Putamen (tissue), 1 donor: Measurements from ENCODE around the gene STRBP.
"Not testable (repeated sequence)": the region's sequence is repeated elsewhere in the genome, so short reads cannot be mapped to it uniquely, and the experiment has no call there.

Experiments
- DNase-seq: peaks from one replicate; pipeline ENCODE4 v3.0.0-alpha.2; 2016; ENCODE audit warnings: low spot score

STRBP gene

DNA sequence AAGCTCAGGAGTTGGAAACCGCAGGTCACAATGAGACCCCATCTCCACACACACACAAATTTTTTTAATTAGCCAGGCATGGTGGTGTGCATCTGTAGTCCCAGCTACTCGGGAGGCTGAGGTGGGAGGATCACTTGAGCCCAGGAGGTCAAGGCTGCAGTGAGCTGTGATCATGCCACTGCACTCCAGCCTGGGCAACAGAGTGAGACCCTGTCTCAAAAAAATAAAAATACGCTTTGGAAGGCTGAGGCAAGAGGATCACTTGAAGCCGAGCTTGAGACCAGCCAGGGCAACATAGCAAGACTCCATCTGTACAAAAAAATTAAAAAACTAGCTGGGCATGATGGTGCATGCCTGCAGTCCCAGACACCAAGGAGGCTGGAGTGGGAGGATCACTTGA lies 19.2 kb downstream of the STRBP start:
- DNase-seq, result not testable (repeated sequence)

DNA sequence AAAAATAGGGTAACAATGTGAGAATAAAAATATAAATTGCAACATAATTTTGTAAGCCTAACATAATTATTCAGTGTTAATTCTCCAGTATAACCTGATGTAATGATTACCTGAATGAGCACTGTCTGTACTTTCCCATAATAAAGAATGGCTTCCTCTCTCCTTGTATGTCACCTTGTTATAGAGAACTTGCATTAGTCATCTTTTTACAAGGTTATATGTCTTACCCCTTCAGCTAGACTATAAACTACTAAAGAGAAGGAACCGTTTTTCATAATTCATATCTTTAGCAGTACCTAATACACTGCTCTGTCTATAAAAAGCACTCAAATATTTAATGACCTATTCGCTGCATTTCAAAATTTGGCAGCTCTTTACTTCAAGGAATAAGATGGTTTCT lies 19.8 kb downstream of the STRBP start:
- no peak for DNase-seq

DNA sequence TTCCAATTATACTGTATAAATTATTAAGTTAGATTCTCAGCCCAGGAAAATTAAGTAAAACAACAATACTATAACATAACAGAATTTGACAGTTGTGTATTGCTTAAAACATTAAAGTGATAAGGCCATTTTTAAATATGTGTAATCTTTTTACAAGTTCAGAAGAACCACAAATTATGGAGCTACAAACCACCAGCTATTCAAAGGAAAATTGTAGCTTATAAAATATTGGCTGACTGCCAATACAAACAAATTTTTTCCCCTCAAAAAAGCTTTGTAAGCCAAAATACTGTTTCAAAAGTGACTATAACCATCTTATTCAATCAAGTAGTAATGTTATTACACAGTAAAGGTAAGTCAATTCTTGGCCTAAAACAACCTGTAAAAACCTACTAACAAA lies 21.9 kb downstream of the STRBP start:
- DNase-seq, result no peak

DNA sequence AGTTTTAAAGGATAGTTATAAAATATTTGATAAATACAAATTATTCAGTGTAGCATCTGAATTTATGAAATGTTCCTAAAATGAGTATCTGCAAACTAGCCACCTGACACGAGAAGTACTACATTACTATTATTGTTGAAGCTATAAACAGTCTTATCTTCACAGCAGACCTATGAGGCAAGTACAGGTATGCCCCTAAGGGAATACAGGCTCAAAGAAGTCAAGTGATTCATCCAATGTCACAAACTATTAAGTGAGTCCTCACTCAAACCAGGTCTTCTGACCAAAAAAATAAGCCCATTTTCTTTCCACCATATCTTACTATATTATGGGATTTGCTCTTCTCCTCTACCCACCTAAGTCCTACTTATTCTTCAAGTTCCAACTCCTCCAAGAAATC lies 28.7 kb downstream of the STRBP start:
- no peak for DNase-seq

DNA sequence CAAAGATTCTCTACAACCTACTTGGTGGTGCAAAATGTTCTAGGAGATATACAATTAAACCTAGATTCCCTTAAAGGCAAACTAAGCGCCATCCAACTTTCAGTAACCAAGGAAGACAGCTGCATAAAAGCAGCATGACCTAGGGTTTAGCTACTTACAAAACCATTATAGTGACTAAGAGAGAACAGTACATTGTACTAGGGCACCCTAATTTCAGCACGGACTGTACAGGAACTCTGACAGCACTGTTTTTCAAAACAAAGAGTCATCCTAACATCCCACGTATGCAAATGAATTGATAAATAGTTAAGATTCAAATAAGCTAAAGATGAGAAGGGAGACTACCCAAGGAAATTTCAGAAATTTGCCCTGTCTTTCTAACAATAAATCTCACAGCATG lies 30.0 kb downstream of the STRBP start:
- DNase-seq, result no peak

DNA sequence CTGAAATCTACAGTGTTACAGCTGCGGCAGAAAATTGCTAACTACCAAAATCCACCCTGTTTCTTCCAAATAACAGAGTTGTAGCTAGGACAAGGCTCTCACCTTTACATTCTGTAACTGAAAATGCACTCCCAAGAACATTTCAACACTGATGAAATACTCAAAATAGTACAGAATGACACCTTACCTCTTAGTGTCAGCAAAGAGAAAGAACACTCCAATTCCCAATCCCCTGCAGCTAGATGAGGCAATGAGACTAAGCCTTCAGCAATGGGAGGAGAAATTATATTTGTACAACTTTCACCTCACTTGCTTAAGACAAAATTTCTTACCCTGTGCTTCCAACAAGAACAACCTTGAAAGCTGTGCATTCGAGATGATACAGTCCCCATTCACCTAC lies 31.2 kb downstream of the STRBP start:
- DNase-seq, result peak; percentile 33

DNA sequence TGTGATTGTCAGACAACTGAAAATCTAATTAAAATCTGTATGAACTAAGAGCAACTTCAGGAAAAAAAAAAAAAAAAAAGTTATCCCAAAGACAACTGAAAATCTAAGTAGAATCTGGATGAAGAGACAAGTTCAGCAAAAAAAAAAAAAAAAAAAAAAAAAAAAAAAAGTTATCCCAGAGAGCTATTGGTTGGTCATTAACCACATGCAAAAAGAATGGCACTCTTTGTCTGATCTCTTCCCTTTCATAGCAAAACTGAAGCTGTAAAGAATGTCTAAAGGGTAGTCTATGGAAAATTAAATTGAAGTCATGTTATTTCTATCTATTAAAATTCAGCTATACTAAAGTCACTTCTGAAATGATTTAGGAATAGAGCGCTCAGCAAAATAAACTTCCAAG lies 32.9 kb downstream of the STRBP start:
- DNase-seq, result no peak

DNA sequence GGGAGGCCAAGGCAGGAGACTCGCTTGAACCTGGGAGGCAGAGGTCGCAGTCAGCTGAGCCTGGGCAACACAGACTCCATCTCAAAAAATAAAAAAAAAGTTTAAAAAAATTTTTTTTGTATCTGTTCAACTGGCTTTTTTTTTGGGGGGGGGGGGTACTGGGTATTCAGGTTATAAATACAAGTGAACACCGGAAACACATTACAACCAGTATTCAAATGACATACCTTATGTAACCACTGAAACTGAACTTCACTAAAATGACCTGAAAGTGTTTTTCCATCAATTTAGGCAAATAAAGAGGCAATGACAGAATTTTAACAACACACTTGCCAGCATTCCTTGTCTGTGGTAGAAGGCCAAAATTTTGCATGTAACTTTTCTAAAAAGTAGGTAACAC lies 33.5 kb downstream of the STRBP start:
- DNase-seq, result no peak

DNA sequence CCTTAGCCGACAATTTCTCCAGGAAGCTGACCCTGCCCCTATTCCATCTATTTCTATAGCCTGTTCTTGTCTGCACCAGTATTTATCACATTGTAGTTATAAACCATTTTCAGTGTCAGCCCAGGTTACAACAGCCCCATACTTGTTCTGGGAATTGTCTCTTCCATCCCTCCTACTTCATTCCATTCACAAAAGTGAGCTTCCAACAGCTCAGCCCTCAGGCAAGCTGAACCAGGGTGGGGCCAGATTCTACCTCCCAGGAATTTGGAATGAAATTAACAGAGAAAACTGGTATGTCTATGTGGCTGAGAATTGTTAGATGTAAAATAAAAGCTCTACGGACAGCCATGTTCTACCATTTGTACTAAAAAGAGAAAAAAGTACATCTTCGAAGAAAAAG lies 36.1 kb downstream of the STRBP start:
- DNase-seq, result no peak

DNA sequence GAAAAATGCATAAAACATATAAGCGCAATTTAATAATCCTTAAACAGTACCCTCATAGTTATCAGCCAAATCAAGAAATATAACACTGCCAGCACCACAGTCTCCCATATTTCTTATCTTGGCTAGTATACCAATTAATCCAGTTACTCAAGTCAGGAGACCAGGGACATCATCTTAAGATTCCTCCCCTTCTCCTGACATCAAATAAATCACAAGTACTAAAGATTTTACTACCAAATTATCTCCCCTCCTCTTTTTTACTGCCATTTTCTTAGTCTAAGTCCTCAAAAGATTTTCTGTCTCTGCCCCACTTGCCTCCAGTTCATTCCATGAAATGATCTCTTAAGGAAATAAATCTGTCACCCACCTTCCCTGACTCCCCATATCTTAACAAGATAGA lies 37.0 kb downstream of the STRBP start:
- no peak for DNase-seq

DNA sequence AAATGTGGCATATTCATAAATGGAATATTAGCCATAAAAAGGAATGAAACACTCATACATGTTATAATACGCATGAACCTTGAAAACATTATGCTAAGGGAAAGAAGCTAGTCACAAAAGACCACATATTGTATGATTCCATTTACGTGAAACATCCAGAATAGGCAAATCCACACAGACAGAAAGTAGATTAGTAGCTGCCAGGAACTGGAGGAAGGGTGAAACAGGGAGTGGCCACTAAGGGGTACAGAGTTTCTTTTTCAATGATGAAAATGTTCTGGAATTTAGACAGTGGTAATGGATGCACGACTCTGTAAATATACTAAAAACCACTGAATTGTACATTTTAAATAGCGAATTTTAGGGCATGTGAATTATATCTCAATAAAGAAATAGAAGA lies 39.4 kb downstream of the STRBP start:
- DNase-seq, result no peak

DNA sequence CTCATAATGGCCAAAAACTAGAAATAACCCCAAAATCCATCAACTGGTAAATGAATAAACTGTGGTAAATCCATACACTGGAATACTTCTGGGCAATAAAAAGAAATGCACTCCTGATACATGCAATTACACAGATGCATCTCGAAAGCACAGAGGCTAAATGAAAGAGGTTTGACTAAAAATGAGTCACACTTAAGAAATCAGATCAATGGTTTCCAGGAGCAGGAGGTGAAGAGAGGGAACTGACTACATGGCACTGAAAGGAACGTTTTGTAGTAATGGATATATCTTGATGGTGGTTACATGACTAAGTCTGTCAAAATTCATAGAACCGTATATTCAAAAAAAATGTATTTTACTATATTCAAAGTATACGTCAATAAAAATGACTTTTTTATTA lies 42.4 kb downstream of the STRBP start:
- no peak for DNase-seq

DNA sequence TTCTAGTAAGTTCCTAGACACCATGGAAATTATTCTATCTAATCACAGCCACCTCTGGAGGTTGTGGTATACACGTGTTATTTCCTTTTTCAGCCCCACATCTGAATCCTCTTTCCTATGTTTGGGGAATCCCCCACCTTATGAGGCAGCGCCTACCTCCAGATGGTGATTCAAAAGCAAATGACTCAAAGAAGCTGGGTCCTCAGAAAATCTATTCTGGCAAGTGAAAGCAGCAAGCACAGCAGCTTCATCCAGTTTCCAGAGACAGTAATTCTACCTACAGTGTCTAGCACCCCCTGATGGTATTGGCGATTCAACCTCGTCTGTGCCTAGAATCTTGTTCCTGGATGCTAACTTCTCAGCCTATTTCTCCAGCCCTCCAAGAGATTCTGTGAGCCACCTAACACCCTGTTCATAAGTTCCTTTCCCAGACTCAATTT lies 43.0 kb downstream of the STRBP start:
- peak; percentile 26 for DNase-seq

DNA sequence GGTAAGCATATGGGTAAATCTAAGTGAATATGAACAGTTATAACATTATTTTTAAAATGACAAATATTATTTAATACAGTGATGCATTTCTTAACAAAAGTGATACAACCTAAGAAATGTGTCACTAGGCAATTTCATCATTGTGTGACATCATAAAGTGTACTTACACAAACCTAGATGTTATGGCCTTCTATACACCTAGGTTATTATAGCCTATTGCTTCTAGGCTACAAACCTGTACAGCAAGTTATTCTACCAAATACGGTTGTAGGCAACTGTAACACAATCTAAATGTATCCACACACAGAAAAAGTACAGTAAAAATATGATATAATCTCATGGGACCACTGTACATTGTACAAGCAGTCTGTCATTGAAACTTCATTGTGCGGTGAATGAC lies 48.3 kb downstream of the STRBP start:
- DNase-seq, result no peak

DNA sequence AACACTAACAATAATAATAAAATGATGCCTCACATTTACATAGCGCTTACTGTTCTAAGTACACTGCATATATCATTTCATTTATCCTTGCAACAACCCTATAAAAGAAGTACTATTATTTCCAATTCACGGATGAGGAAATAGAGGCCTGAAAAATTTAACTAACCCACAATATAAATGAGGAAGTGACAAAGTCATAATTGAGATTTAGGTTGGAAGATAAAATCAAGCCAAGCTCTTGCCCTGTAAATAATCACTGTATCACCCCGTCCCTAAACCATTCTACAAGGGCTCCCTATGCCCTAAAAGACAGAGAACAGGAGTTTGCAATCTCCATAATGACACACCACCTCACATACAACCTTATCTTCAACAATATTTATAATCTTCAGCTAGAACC lies 49.6 kb downstream of the STRBP start:
- DNase-seq, result no peak

DNA sequence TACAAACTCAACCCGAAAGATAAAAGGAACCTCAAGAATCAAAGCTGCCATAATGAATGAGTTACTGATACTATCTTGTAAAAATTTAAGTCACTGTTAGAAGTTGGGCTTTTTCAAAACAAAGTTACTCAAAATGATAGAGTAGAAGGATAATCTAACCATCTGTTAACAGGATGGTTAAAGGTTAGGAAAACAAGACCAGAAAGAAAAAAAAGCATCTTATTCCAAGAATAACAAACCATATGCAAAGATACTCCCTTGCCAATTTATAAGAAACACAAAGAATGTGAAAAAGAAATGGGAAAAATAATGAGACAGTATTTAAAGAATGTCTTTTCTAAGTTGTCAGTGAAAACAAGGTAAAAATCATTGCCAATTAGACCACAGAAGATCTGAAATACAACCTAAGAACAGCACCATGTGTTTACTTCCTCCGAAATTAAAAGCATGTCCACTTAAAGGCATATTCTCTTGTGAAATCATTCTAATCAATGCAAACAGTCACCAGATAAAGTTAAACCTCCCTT lies 51.2 kb downstream of the STRBP start:
- DNase-seq, result no peak

DNA sequence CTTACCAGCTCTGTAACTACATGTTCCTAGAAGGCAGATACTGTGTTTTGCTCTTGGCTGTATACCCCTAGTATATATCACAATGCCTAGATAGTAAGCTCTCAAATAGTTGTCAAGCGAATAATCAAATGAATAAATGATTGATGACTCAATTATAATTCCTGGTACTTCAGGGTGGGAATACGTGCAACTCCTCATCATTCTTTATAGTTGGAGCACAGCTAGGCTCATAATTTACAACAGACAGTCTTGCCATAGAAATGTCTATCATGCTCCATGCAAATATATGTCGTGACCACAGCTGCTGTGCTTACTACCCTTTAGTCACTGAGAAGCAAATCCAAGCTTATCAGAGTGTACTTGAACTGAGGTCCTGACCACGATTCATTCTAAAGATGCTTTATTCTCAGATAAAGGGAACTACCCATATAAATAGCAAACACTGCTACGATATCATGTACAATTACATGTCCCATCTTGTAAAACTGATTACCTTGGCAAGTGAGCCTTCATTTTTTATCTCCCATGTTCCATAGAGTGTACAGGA lies 52.1 kb downstream of the STRBP start:
- DNase-seq, result no peak

DNA sequence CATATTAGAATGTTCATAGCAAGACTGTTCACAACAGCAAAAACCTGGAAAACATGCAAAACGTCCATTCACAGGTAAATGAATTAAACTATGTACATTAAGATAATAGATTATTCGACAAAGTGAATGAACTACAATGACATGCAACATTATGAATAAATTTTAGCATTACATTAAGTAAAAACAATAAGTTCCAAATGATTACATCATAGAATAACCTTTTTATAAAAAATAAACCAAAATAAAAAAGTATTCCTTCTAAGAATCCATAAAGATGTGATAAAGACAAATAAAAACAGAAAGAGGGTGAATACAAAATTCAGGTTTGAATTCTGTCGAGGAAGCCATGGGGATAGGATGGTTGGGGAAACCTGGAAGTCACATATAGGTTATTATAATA lies 57.3 kb downstream of the STRBP start:
- no peak for DNase-seq

DNA sequence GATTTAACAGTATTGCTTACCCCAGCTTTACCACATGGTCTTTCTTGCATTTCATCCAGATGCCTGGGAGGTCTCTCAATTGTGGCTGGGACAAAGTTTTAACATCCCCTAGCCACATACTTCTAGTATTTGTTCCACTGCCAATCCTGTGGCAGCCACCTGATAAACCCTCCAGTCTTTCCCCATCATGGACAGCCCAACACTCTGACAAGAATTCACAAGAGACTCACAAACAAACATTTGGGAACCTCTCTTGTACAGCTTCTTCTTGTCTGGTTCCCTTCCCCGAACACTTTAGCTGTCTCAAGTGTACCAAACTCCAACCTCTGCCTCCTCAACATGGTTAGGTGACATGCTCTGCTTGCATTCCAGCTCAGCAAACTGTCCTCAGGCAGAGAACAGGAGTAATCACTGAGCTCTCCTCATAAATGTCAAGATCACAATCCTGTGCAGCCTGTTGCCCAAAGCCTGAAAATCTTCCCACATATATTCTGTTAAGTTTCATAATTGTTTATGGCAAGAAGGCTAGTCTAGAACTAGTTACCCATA lies 59.7 kb downstream of the STRBP start:
- DNase-seq, result no peak

DNA sequence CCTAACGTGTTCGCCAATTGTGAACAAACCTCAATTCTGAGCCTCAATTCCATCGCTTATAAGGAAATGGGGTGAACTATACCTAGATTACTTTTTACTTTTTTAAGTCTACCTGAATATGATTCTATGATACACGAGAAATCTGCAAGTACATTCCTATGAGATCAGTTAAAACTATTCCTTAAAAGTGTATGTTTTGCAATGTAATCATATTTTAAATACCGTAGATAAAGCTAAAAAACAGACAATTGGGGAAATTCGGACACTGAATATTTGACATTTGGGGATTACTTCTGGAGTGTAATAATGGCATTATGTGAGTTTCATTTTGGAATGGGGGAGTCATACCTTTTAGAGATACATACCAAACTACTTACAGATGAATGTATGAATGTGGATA lies 62.3 kb downstream of the STRBP start:
- no peak for DNase-seq

DNA sequence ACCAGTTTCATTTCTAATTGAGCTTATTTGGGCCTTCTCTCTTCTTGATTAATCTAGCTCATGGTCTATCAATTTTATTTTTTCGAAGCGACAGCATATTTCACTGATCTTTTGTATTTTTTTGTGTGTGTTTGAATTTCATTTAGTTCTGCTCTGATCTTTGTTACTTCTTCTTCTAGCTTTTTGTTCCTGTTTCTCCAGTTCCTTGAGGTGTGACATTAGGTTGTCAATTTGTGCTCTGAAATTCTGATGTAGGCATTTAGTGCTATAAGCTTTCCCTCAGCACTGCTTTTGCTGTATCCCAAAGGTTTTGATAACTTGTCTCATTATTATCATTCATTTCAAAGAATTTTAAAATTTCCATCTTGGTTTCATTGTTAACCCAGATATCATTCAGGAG lies 67.3 kb downstream of the STRBP start:
- no peak for DNase-seq

DNA sequence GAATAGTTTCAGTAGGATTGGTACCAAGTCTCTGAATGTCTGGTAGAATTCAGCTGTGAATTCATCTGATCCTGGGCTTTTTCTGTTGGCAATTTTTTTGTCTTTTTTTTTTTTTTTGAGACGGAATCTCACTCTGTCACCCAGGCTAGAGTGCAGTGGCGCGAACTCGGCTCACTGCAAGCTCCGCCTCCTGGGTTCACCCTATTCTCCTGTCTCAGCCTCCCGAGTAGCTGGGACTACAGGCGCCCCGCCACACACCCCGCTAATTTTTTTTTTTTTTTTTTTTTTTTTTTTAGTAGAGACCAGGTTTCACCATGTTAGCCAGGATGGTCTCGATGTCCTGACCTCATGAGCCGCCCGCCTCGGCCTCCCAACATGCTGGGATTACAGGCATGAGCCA lies 67.9 kb downstream of the STRBP start:
- not testable (repeated sequence) for DNase-seq

DNA sequence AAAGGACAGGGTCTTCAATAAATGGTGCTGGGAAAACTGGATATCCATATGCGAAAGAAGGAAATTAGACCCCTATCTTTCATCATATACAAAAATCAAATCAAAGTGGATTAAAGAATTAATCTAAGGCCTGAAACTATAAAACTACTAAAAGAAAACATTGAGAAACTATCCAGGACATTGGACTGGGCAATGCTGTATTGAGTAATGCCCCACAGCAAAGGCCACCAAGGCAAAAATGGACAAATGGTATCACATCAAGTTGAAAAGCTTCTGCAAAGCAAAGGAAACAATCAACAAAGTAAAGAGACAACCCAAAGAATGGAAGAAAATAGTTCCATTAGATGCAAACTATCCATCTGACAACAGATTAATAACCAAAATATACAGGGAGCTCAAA lies 72.3 kb downstream of the STRBP start:
- DNase-seq, result no peak

DNA sequence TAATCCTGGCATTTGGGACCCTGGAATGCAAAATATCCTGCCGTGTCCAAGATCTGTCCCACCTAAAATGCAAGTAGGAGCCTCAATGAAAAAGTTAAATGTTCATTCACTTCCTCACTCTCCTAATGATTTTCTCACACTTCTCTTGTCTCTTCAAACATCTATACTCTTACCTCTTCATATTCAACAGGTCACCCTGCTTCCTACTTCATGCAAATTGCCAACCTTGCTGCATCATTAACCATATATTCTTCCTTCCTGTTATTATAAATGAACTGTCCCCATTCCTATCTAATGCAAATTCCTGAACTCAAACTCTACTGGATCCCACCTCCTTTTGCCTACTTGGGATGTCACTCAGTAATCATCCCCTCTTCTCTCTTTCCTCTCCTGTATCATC lies 74.4 kb downstream of the STRBP start:
- DNase-seq, result no peak
